IPS-NIHi7 (cell line): ENCODE measurements around the gene NDUFS8.
"Not testable (repeated sequence)": the region's sequence is repeated elsewhere in the genome, so short reads cannot be mapped to it uniquely, and the experiment has no call there.

Source experiments
- DNase-seq: peaks from one replicate; pipeline ENCODE4 v3.0.0; 2012; ENCODE audit warnings: mixed read lengths; ENCODE audit errors: extremely low spot score

NDUFS8 gene

DNA sequence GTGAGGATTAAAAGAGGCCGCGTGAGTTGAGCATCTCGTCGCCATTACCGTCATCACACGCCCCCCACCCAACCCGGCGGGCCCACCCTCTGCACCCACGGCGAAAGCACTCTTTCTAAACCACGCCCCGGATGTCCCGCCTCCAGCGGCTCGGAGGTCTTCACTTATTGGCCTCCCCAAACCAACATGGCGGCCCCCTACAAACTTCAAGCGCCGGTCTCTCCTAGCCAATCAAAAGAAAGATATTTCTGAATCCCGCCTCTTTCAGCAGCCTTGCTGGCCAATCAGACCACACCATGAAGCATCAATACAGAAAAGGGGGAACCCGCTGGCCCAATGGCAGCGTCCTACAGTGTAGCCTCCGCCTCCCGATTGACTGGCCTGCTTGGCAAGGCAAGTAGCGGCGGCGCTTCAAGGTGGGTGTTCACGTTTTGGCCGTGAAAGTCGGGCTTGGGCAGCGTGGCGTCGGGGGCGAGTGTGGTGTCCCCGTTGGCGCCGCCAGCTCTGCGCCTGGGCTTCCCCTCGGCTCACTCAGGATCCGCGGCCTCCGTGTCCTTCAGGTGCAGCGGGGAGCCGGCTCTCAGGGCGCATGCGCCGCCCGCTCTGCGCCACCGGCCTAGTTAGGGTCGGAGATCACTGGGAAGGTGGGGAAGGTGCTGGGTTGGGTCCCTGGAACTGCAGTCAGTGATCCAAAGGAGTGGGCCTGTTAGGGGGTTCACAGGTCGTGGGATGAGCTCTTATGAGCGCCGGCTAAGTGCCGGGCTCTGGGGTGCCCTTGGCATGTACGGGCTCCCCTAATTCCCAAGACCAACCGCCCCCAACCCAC is at the start of gene NDUFS8:
TSS of gene NDUFS8 (plus strand) at position 364 of the 826 bp plus-strand sequence. CDS start 1,471 bp downstream, outside the sequence.
- DNase-seq, result peak; percentile 100

DNA sequence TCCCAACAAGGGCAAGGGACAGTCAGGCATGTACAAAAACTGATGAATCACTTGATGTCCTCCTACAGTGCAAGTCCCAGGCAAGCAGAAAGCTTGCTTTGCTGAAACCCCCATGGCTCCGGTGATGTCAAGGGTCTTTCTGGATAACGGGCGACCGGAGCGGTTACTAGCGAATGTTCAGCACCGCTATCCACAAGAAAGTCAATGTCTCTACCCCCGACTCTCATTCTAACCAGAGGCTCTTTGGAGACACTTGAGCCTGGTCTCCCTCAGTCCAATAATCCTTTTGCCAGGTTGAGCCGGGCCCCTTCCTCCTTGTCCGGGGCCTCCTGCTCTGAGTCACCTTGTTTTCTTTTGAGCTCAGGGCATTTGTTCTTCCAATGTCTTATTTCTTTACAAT is 49.3 kb upstream of the NDUFS8 start:
- not testable (repeated sequence) for DNase-seq

GRCh38 chr11:67982255-67982857 is 48.1 kb upstream of the NDUFS8 start:
- not testable (repeated sequence) for DNase-seq

GRCh38 chr11:67983951-67984350 is 46.5 kb upstream of the NDUFS8 start:
- DNase-seq, result no peak

DNA sequence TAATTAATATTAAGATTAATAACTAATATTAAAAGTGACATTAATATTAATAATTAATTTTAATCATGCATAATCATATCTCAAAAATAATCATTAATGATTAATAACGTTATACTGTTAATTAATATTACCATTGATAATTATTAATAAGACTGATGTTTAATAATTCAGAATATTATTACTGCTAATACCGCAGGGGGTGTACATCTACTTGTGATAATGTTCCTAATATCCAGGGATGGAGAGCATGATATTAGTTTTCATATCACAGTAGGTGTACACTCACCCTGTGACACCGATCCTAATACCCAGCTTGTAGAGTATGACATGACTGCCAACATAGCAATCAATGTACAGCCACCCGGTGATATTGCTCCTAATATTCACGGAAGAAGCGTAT is 45.2 kb upstream of the NDUFS8 start:
- DNase-seq, result not testable (repeated sequence)

GRCh38 chr11:67990546-67991346 is 39.7 kb upstream of the NDUFS8 start:
- peak; percentile 51 for DNase-seq

DNA sequence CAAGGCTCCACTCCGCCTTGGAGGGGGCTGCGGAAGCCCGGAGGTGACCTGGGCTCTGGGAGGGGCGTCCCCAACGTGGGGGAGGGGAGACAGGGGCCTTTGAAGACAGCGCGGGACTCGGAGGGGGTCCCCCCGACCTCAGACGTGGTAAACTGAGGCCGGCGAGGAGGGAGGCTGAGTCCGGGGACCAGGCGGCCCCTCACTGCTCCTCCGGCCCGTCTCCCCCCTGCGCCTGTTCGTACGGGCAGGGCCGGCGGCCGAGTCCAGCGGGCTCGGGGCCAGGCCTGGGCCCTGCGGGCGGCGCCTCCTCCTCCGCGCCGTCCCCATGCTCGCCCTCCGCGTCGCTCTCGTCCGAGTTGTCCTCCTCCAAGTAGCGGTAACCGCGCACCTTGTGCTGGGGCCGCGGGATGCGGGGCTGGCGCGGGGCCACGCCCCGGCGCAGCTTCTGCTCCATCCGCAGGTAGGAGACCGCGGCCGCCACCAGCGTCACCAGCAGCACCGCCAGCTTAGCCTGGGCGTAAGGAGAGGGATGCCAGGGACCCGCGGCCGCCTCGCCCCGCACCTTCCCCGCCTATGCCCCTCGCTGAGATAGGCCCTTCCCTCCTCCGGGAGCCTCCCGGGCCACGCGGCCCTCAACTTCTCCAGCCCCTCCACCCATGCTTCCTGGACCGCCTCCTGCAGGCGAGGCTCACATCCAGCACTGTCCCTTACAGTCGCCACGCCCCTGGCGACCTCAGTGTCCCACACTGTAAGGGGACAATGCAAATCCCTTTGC is 38.9 kb upstream of the NDUFS8 start:
- not testable (repeated sequence) for DNase-seq

GRCh38 chr11:67993821-67994220 is 36.7 kb upstream of the NDUFS8 start:
- DNase-seq, result not testable (repeated sequence)

- DNase-seq, result not testable (repeated sequence)
Observed at GRCh38 chr11:67994387-67994786, 36.1 kb upstream of the NDUFS8 start.

GRCh38 chr11:67995129-67995528 is 35.4 kb upstream of the NDUFS8 start:
- not testable (repeated sequence) for DNase-seq

GRCh38 chr11:67995579-67995978 is 34.9 kb upstream of the NDUFS8 start:
- not testable (repeated sequence) for DNase-seq

DNA sequence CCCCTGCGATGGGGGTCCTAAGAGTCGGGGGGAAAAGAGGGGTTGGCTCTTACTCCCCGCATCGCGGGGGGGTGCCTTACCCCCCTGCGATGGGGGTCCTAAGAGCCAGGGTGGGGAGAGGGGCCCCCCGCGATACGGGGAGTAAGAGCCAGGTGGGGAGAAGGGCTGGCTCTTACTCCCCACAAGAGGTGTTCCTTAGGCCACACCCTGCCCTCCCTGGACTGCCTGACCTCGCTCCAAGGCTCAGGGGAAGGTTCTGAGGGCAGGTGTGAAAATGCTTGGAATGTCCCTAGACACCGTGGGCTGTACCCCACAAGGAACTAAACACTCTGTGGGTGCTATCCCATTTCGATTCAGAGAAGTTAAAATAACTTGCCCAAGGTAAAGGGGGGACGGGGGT is 34.4 kb upstream of the NDUFS8 start:
- no peak for DNase-seq

- DNase-seq, result peak; percentile 91
Observed at GRCh38 chr11:67996622-67997474, 33.6 kb upstream of the NDUFS8 start.

- DNase-seq, result no peak
Observed at GRCh38 chr11:67997475-67997921, 33.0 kb upstream of the NDUFS8 start.

- DNase-seq, result no peak
Observed at GRCh38 chr11:67998150-67999045, 32.1 kb upstream of the NDUFS8 start.

GRCh38 chr11:67999201-67999629 is 31.3 kb upstream of the NDUFS8 start:
- DNase-seq, result no peak

- DNase-seq, result no peak
Observed at GRCh38 chr11:67999704-68000103, 30.8 kb upstream of the NDUFS8 start.

GRCh38 chr11:68002575-68002937 is 27.9 kb upstream of the NDUFS8 start:
- DNase-seq, result no peak
